Loucy (cell line): ENCODE data around the gene SCT.
A peak's percentile ranks its signal among the peaks of the same experiment; 100 is the strongest.

ENCODE experiments used
- H2AFZ ChIP-seq: fragments of 200-600 bp; sonication (generic); 2 replicates; pipeline ENCODE4 v1.6.0; 2016; ENCODE audit warnings: antibody characterized with exemption, mild to moderate bottlenecking, low read length, moderate library complexity
- H3F3A ChIP-seq: fragments of 200-600 bp; 2 replicates; pipeline ENCODE4 v1.6.0; 2016; ENCODE audit warnings: antibody characterized with exemption, low read depth, mild to moderate bottlenecking
- H3K27me3 ChIP-seq: fragments of 200-600 bp; sonication (generic); 2 replicates; pipeline ENCODE4 v1.6.1; 2014; ENCODE audit warnings: low read length, mild to moderate bottlenecking; ENCODE audit not compliant: insufficient read depth, poor library complexity, severe bottlenecking
- H3K36me3 ChIP-seq: fragments of 200-600 bp; sonication (generic); 2 replicates; pipeline ENCODE4 v1.6.1; 2016; ENCODE audit warnings: low read length; ENCODE audit not compliant: insufficient read depth
- H3K4me1 ChIP-seq: fragments of 200-600 bp; sonication (generic); 2 replicates; pipeline ENCODE4 v1.5.1; 2014; ENCODE audit warnings: low read length, mild to moderate bottlenecking; ENCODE audit not compliant: insufficient read depth, poor library complexity, severe bottlenecking
- H3K4me2 ChIP-seq: fragments of 200-600 bp; sonication (generic); 2 replicates; pipeline ENCODE4 v1.6.0; 2014; ENCODE audit warnings: antibody characterized with exemption, low read length, low read depth, mild to moderate bottlenecking; ENCODE audit not compliant: poor library complexity, severe bottlenecking
- H3K4me3 ChIP-seq: fragments of 200-600 bp; sonication (generic); 2 replicates; pipeline ENCODE4 v1.5.1; 2014; ENCODE audit warnings: low read length, mild to moderate bottlenecking, mixed read lengths; ENCODE audit not compliant: poor library complexity, severe bottlenecking
- H3K79me2 ChIP-seq: fragments of 200-600 bp; sonication (generic); 2 replicates; pipeline ENCODE4 v1.6.1; 2014; ENCODE audit warnings: low read length; ENCODE audit not compliant: insufficient read depth
- H3K9ac ChIP-seq: fragments of 200-600 bp; sonication (generic); 2 replicates; pipeline ENCODE4 v1.6.0; 2014; ENCODE audit warnings: mild to moderate bottlenecking, low read depth, low read length, moderate library complexity; ENCODE audit not compliant: poor library complexity, severe bottlenecking
- H3K9me2 ChIP-seq: fragments of 200-600 bp; sonication (generic); replicated peaks from 2 replicates; pipeline ENCODE4 v1.6.1; 2016; ENCODE audit warnings: low read depth, low read length, mixed read lengths
- H3K9me3 ChIP-seq: fragments of 200-600 bp; sonication (generic); 2 replicates; pipeline ENCODE4 v1.6.1; 2014; ENCODE audit warnings: mild to moderate bottlenecking, antibody characterized with exemption, low read length, low read depth; ENCODE audit not compliant: insufficient read depth
- H4K20me1 ChIP-seq: fragments of 200-600 bp; sonication (generic); 2 replicates; pipeline ENCODE4 v1.6.0; 2014; ENCODE audit warnings: antibody characterized with exemption, low read length, mild to moderate bottlenecking; ENCODE audit not compliant: insufficient read depth, poor library complexity, severe bottlenecking
- EZH2phosphoT487 ChIP-seq: fragments of 200-600 bp; IDR thresholded peaks from 2 replicates; pipeline ENCODE4 v1.6.1; 2018; ENCODE audit warnings: antibody characterized with exemption, mild to moderate bottlenecking, moderate library complexity, borderline replicate concordance
- TF ChIP-seq, protein P1 (sequence below): fragments of 200-600 bp; sonication (generic); conservative IDR thresholded peaks from 2 replicates; pipeline ENCODE4 v1.5.1; 2014; ENCODE audit warnings: mild to moderate bottlenecking, antibody characterized with exemption, low read length

Gene SCT

DNA sequence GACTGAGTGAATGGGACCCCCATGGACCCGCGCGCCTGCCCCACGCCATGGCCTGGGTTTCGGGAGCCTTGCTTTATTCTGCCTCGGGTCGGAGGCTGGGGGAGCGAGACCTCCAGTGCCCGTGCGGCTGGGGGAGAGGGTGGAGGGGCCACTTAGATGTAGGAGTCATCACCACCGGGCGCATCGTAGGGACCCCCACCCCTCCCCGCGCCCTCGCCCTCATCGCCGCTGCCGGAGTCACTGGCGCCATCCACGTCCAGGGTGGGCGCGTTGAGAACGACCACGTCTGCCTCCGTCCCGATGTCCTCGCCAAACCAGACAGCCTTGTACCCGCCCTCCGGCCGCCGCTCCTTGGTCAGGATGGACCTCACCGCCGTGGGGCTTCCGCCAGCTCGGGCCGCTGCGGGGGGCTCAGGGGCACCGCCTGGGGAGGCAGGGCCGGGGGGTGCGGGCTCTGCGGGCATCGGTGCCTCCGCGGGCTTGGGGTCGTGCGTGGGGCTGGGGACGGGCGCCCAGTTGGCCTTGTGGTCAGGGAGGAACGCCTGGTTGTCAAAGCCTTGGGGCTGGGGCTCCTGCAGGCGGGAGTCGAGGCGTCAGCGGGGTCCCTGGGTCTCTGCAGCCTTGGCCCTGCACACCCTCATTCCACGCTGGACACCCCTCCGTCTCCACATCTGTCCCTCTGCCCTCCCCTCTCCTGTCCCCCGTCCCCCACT, 9.6 kb downstream of the SCT start:
- TF ChIP-seq, protein P1, sequence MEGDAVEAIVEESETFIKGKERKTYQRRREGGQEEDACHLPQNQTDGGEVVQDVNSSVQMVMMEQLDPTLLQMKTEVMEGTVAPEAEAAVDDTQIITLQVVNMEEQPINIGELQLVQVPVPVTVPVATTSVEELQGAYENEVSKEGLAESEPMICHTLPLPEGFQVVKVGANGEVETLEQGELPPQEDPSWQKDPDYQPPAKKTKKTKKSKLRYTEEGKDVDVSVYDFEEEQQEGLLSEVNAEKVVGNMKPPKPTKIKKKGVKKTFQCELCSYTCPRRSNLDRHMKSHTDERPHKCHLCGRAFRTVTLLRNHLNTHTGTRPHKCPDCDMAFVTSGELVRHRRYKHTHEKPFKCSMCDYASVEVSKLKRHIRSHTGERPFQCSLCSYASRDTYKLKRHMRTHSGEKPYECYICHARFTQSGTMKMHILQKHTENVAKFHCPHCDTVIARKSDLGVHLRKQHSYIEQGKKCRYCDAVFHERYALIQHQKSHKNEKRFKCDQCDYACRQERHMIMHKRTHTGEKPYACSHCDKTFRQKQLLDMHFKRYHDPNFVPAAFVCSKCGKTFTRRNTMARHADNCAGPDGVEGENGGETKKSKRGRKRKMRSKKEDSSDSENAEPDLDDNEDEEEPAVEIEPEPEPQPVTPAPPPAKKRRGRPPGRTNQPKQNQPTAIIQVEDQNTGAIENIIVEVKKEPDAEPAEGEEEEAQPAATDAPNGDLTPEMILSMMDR, result no peak
- no peak for TF ChIP-seq EZH2phosphoT487
- no peak overlapping the region for H3K9ac ChIP-seq
- no peaks in the 10 kb centered on the region for H3K9me3 ChIP-seq
- no peak overlapping the region for H2AFZ ChIP-seq
- H3K4me3 ChIP-seq, result no peak overlapping the region
- H3F3A ChIP-seq, result no peaks in the 10 kb centered on the region
- H3K4me2 ChIP-seq, result no peak overlapping the region
- no peaks in the 10 kb centered on the region for H3K9me2 ChIP-seq
- H4K20me1 ChIP-seq, result peaks cover 11% of the 10 kb centered on the region
- H3K36me3 ChIP-seq, result peaks cover 9% of the 10 kb centered on the region; the same call in 1 of the 2 replicates
- H3K79me2 ChIP-seq, result no peaks in the 10 kb centered on the region
- H3K27me3 ChIP-seq, result no peaks in the 10 kb centered on the region
- peaks cover 4% of the 10 kb centered on the region for H3K4me1 ChIP-seq

DNA sequence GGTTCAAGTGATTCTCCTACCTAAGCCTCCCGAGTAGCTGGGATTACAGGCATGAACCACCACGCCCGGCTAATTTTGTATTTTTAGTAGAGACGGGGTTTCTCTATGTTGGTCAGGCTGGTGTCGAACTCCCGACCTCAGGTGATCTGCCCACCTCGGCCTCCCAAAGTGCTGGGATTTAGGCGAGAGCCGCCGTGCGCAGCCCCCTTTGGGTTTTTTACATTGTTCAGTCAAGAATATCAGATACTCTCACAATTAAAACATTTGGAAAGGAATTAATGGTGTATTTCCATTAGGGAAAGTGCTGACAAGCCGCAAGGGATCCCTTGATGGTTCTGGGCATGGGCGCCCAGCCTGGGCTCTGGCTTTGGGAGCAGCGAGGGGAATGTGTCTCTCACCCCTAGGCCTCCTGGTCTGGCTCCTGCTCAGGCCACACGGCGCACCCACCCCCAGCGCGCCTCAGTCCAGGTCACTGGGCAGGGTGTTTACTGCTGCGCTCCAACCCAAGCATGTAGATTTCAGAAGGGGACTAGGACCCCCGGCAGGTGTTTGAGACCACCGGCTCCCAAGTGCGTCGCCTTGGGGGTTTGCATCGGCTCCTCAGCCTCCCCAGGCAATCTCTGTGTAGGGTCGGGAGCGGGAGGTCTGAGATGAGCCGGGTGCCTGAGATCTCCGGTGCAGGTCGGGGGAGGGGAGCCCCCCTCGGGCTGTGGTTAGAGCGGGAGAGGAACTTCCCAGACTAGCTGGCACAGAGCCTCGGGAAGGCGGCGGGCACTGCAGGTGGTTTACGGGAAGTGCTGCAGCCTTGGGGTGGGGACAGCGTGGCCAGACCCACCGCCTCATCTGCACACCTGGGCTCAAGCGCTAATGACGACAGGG, 10.4 kb downstream of the SCT start:
- Histone ChIP-seq H3K27me3 (no peaks in the 10 kb centered on the region), H3K4me1 (peaks cover 4% of the 10 kb centered on the region), H3K9me3 (no peaks in the 10 kb centered on the region), H3K4me3 (peak overlapping the region; percentile 82), H3K79me2 (no peaks in the 10 kb centered on the region), H3K4me2 (peak overlapping the region; percentile 92), H3F3A (no peaks in the 10 kb centered on the region), H2AFZ (no peak overlapping the region), H3K9ac (peak overlapping the region; percentile 69), H3K36me3 (peaks cover 17% of the 10 kb centered on the region; the same call in 1 of the 2 replicates), H3K9me2 (no peaks in the 10 kb centered on the region), H4K20me1 (peaks cover 13% of the 10 kb centered on the region)
- TF ChIP-seq, protein P1, result no peak
- no peak for TF ChIP-seq EZH2phosphoT487

DNA sequence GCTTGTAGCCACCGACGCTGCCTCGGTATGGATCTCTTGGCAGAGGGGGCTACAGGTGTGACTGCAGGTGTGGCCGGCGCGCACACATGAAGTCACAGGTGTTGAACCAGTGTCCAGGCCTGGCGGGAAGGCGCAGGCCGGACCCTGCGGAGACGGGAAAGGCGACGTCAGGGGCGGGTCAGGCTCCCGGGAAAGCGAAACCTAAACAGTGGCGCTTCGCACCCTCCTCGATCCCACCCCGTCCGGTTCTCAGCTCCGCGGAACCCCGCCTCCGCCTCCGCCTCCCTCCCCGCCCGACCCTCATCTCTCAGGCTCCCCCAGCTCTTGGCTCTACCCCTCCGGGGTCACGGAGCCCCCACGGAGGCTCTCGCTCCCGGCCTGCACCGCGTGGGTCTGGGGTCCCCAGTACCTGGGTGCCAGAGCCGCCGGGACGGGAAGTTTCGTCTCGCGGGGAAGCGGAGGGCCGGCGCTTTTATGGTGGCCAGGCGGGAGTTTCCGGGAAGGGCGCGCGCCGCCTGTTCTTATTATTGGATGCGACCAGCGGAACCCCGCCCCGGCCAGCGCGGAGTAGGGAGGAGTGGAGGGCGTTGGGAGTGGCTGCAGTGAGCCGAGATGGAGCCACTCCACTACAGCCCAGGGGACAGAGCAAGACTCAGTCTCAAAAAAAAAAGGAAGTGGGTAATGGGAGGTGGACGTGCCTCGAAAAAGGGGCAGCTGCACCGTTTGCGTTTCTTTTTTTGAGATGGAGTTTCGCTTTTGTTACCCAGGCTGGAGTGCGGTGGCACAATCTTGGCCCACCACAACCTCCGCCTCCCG, 11.3 kb downstream of the SCT start, which contains the start of gene IRF7:
TSS of gene IRF7 (minus strand) at position 447 of the 816 bp plus-strand sequence. CDS start 586 bp downstream, outside the sequence.
- Histone ChIP-seq H3K4me3 (peak within 1 kb of the TSS; percentile 82), H4K20me1 (peaks cover 13% of the 10 kb centered on the region), H3K79me2 (no peaks in the 10 kb centered on the region), H3K4me2 (peak within 1 kb of the TSS; percentile 92), H3K9ac (peak within 1 kb of the TSS; percentile 69), H3K4me1 (peaks cover 4% of the 10 kb centered on the region), H3K9me2 (no peaks in the 10 kb centered on the region), H3F3A (no peaks in the 10 kb centered on the region), H3K9me3 (no peaks in the 10 kb centered on the region), H3K36me3 (peaks cover 26% of the 10 kb centered on the region; the same call in 1 of the 2 replicates), H3K27me3 (no peaks in the 10 kb centered on the region), H2AFZ (peak within 1 kb of the TSS; percentile 78; the same call in 1 of the 2 replicates)
- TF ChIP-seq, protein P1, result no peak
- TF ChIP-seq EZH2phosphoT487, result no peak
